Adrenal gland (tissue), 12 donors: ENCODE data around the gene IL25. TPM values are rescaled to one million over a fixed set of nuclear protein-coding genes. Genes with fewer than 3 reads are reported as not detected.
A peak's percentile ranks its signal among the peaks of the same experiment; 100 is the strongest.

ENCODE experiments used
- DNase-seq, 7 donors: peaks; one replicate each; pipeline ENCODE4 v3.0.0-alpha.2; 2019 to 2020
- H3K27ac ChIP-seq, 5 donors: fragments of 200-600 bp; sonication (generic) in 4 of 5; 1 replicate in 3 of 5; 2 replicates in 2 of 5; pipeline versions ENCODE4 v1.5.1 to v1.8.0; 2016 to 2020; ENCODE audit warnings: mild to moderate bottlenecking in 1 of 5
- H3K27me3 ChIP-seq: fragments of 200-600 bp; 2 replicates; pipeline ENCODE4 v1.8.0; 2021
- H3K36me3 ChIP-seq, 2 donors: fragments of 200-600 bp; replicated peaks in 1 of 2; 1 replicate in 1 of 2; 2 replicates in 1 of 2; pipeline versions ENCODE4 v1.5.1 to v1.8.0; 2018 to 2022
- H3K4me1 ChIP-seq, 2 donors: fragments of 200-600 bp; replicated peaks in 1 of 2; 1 replicate in 1 of 2; 2 replicates in 1 of 2; pipeline versions ENCODE4 v1.5.1 to v1.8.0; 2018 to 2021
- H3K4me3 ChIP-seq, 4 donors: fragments of 200-600 bp; sonication (generic) in 3 of 4; one replicate each; pipeline ENCODE4 v1.5.1; 2016 to 2018
- H3K9me3 ChIP-seq, 3 donors: fragments of 200-600 bp; sonication (generic) in 1 of 3; replicated peaks in 1 of 3; 1 replicate in 2 of 3; 2 replicates in 1 of 3; pipeline versions ENCODE4 v1.5.1 to v1.8.0; 2016 to 2021
- POLR2A ChIP-seq, 2 donors: fragments of 450-650 bp; IDR thresholded peaks; one replicate each; pipeline ENCODE4 v1.6.1; 2017; ENCODE audit warnings: antibody characterized with exemption in 2 of 2, mild to moderate bottlenecking in 2 of 2, moderate library complexity in 1 of 2
- WGBS, 4 donors: extraction: QIAGEN DNeasy Blood & Tissue Kit in 2 of 4; methylation state at CpG; one replicate each; pipeline versions ENCODE4 v1.1.5 to v1.1.7; 2013 to 2017; 5-methylcytosine and 5-hydroxymethylcytosine counted together
- intact Hi-C, 2 donors: fragments of 100-400 bp; cut with DNase I; formaldehyde crosslinking; loops; one replicate each; pipeline versions ENCODE4 v1.14.1 to v1.15.0; 2022 to 2023
- polyA plus RNA-seq, 3 donors: library from polyadenylated mRNA; stranded (reverse); fragments of 200-250 nt in 2 of 3; fragments of 350-450 nt in 1 of 3; fragmentation: Illumina TruSeq in 1 of 3; extraction: RNeasy Lipid Tissue Mini Kit (QIAGEN cat#74804) in 1 of 3; gene quantifications; one replicate each; pipeline ENCODE4 v1.2.3, GENCODE V29; 2013 to 2014
- total RNA-seq, 9 donors: library from RNA; depleted of rRNA in 4 of 9; stranded (reverse); fragments of >200 nt in 4 of 9; fragments of 120-200 nt in 1 of 9; fragmentation: NEBNext Ultra II Directional in 1 of 9; extraction: Animal tissue kit (Norgen Biotek cat#: 25700) in 1 of 9; gene quantifications; one replicate each; pipeline versions ENCODE4 v1.1.0 to v1.2.4, GENCODE V29; 2013 to 2023
- TF ChIP-seq, protein P1 (sequence below), 6 experiments: fragments of 450-650 bp in 4 of 6; fragments of 200-600 bp in 2 of 6; sonication (generic) in 1 of 6; IDR thresholded peaks; 1 replicate in 5 of 6; 2 replicates in 1 of 6; pipeline versions ENCODE4 v1.5.1 to v1.8.0; 2016 to 2021; ENCODE audit warnings: antibody characterized with exemption in 6 of 6, mild to moderate bottlenecking in 2 of 6, moderate library complexity in 1 of 6
- donor health status: healthy with polysubstance abuse.
- donor health status: Bipolar disorder and iron deficiency.
- donor health status: DM: yes; HTN: yes; CAD: no.
- donor health status: DM: no; HTN: no; CAD: no.
- donor health status: DM: no; HTN: no; CAD: no.
- donor health status: DM: yes; HTN: yes; CAD: no.

The IL25 gene
- total and polyA plus RNA-seq, 12 donors: 0.10 TPM; not detected in 11

DNA sequence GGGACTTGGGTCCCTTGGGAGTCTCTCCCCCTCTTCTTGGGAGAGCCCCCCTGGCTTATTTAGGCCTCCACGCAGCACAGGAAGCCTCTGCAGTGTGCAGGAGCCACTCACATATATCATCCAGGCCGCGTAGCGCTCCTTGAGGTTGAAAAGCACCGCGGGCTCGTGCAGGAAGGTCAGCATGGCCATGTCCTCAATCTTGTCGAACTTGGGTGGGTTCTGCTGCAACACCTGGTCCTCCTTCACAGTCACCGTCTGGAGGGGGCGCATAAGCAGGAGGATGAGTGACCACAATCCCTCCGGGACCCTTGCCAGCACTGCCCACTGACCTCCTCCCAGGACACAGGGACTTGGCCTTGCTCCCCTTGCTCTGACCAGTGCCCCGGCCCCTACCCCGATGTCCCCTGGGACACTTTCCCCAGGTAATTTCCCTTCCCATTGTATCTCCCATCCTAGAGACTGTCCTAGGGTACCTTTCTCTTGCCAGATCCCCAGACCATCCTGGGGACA lies 33.0 kb downstream of the IL25 start:
- no peaks in the 10 kb centered on the region for H3K27me3 ChIP-seq
- intact Hi-C loops: no loop called here
- H3K4me3 ChIP-seq: no peak overlapping the region
- WGBS, 4 donors: 80 to 85% (median 83%) methylated on average over 3 to 13 of the region's 13 CpGs
- no peak overlapping the region for H3K27ac ChIP-seq
- H3K9me3 ChIP-seq: no peaks in the 10 kb centered on the region
- no peaks in the 10 kb centered on the region for H3K4me1 ChIP-seq
- no peak for DNase-seq
- TF ChIP-seq POLR2A (IDR thresholded peaks at IDR 0.05): no peak
- TF ChIP-seq, protein P1, sequence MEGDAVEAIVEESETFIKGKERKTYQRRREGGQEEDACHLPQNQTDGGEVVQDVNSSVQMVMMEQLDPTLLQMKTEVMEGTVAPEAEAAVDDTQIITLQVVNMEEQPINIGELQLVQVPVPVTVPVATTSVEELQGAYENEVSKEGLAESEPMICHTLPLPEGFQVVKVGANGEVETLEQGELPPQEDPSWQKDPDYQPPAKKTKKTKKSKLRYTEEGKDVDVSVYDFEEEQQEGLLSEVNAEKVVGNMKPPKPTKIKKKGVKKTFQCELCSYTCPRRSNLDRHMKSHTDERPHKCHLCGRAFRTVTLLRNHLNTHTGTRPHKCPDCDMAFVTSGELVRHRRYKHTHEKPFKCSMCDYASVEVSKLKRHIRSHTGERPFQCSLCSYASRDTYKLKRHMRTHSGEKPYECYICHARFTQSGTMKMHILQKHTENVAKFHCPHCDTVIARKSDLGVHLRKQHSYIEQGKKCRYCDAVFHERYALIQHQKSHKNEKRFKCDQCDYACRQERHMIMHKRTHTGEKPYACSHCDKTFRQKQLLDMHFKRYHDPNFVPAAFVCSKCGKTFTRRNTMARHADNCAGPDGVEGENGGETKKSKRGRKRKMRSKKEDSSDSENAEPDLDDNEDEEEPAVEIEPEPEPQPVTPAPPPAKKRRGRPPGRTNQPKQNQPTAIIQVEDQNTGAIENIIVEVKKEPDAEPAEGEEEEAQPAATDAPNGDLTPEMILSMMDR (IDR thresholded peaks at IDR 0.05): no peak
- no peaks in the 10 kb centered on the region for H3K36me3 ChIP-seq

DNA sequence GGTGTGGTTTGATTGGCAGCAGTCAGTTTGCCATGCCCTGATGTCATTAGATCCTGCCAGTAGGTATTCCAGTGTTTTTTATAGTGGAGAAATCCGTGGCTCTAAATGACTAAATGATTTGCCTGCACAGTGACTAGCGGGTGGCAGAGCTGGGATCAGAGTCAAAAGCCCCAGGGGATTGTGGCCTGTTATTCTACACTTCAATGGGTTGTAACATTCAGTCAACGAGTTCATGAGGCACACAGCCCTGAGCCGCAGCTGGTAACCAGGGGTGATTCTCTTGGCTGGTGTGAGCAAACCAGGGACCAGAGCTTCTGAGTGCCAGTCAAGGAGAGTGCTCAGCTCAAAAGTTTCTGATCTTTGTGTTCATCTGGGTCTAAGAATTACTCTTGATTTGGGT lies 33.6 kb downstream of the IL25 start:
- Histone ChIP-seq H3K4me3 (no peak overlapping the region), H3K27me3 (no peaks in the 10 kb centered on the region), H3K27ac (no peak overlapping the region), H3K4me1 (no peaks in the 10 kb centered on the region), H3K36me3 (no peaks in the 10 kb centered on the region), H3K9me3 (no peaks in the 10 kb centered on the region)
- no peak for TF ChIP-seq POLR2A (IDR thresholded peaks at IDR 0.05)
- TF ChIP-seq, protein P1 (IDR thresholded peaks at IDR 0.05): no peak
- 70 to 88% (median 73%) methylated on average over 2 to 4 of the region's 4 CpGs for WGBS, 4 donors
- intact Hi-C loops: no loop called here
- peak in 1 of 7 donors; percentile 65 for DNase-seq

DNA sequence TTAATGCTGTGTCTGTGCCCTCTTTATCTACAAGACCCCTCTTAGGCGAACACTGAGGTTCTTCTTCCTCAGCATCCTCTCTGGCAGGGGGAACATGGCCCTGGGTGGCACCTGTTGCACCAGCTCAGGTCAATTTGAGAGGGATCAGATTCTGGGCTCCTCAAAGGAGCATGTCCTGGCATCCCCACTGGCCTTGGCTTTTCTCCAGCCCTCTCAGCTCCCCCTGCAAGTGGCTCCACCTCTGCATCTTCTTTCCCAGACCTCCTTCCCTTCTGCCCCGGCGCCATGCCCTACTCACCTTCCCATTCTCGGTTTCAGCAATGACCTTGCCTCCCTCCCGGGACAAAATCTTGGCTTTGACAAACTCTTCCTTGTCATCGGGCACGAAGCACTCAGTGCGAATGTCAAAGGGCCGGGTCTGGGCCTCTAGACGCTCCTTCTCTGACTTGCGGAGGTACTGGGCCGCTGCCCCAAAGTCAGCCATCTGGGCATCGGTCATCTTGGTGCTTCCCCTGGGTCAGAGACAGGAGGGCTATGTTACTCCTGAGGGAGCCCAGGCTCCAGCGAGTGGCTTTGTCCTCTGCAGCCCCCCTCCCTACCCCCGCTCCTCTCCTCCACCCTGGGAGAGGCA lies 34.2 kb downstream of the IL25 start:
- Histone ChIP-seq H3K9me3 (no peaks in the 10 kb centered on the region), H3K4me3 (no peak overlapping the region), H3K36me3 (no peaks in the 10 kb centered on the region), H3K27me3 (no peaks in the 10 kb centered on the region), H3K27ac (no peak overlapping the region), H3K4me1 (no peaks in the 10 kb centered on the region)
- intact Hi-C loops: no loop called here
- DNase-seq: no peak
- WGBS, 4 donors: 72 to 84% (median 80%) methylated on average over 13 to 15 of the region's 15 CpGs
- TF ChIP-seq, protein P1 (IDR thresholded peaks at IDR 0.05): no peak
- TF ChIP-seq POLR2A (IDR thresholded peaks at IDR 0.05): no peak

DNA sequence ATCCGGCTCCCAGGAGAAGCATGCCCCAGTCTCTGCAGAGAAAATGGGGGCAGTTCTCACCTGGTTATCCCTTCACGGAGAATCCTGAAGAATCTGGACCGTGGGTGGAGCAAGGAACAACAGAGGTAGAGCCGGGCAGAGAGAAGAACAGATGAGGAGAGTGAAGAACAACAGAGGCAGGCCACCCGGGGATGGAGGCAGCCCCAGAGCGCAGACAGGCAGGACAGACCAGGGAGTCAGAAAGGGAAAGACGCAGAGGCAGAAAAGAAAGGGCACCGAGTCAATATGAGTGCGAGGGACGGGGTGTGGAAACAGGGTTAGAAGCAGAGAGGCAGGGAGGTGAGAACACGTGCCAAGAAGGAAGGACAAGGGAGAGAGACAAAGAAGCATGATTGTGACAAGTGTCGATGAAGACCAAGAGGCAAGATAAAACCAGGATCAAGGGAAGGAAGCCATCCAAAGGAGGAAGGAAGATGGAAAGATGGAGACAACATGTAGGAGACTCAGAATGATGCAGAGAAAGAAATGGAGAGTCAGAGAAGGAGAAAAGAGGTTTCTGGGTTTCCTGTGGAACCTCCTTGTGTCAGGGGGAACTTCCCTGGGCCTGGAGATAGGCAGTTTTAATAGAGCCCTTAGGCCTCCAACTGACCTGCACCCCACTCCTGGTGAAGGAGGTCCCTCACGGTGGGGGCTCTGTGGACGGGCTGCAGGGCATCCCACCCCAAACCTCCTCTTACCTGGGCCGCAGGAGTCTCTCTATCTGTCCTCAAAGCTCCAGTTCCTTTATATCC lies 35.1 kb downstream of the IL25 start, which contains the start of gene MYH6:
Gene MYH6 (minus strand): TSS at position 758 of the 791 bp plus-strand sequence. CDS start 1,050 bp downstream, outside the sequence.
- TF ChIP-seq, protein P1 (IDR thresholded peaks at IDR 0.05): no peak
- H3K4me3 ChIP-seq: no peak within 1 kb of the TSS
- 77 to 83% (median 81%) methylated on average over 15 of the region's 15 CpGs for WGBS, 4 donors
- H3K27me3 ChIP-seq: no peaks in the 10 kb centered on the region
- no peak for DNase-seq
- H3K9me3 ChIP-seq: no peaks in the 10 kb centered on the region
- H3K27ac ChIP-seq: no peak within 1 kb of the TSS
- no peaks in the 10 kb centered on the region for H3K4me1 ChIP-seq
- intact Hi-C loops: no loop called here
- H3K36me3 ChIP-seq: no peaks in the 10 kb centered on the region
